ENCODE data around the gene CNTN4. TPM values are rescaled to one million over a fixed set of nuclear protein-coding genes. Genes with fewer than 3 reads are reported as not detected.
"Not testable (repeated sequence)": the region's sequence is repeated elsewhere in the genome, so short reads cannot be mapped to it uniquely, and the experiment has no call there.

CNTN4 gene
- 0.26 and 0.79 TPM in 2 replicates for total RNA-seq

GRCh38 chr3:2098398-2099027 lies at the start of gene CNTN4:
TSS of gene CNTN4 (plus strand) at chr3:2098866.
- Histone ChIP-seq H3K27me3 (ENCODE audit: control insufficient read depth, insufficient read depth, low read length) (peaks cover 18% of the 10 kb centered on the region), H3K4me3 (ENCODE audit: low read depth, low read length) (peak within 1 kb of the TSS; percentile 18), H3K36me3 (ENCODE audit: control insufficient read depth, insufficient read depth, low read length) (no peaks in the 10 kb centered on the region)
- no peak for FAIRE-seq
- TF ChIP-seq, protein P1, sequence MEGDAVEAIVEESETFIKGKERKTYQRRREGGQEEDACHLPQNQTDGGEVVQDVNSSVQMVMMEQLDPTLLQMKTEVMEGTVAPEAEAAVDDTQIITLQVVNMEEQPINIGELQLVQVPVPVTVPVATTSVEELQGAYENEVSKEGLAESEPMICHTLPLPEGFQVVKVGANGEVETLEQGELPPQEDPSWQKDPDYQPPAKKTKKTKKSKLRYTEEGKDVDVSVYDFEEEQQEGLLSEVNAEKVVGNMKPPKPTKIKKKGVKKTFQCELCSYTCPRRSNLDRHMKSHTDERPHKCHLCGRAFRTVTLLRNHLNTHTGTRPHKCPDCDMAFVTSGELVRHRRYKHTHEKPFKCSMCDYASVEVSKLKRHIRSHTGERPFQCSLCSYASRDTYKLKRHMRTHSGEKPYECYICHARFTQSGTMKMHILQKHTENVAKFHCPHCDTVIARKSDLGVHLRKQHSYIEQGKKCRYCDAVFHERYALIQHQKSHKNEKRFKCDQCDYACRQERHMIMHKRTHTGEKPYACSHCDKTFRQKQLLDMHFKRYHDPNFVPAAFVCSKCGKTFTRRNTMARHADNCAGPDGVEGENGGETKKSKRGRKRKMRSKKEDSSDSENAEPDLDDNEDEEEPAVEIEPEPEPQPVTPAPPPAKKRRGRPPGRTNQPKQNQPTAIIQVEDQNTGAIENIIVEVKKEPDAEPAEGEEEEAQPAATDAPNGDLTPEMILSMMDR (IDR thresholded peaks at IDR 0.05; ENCODE audit: insufficient read depth, low read length, severe bottlenecking) = no peak
- DNase-seq (ENCODE audit: low read depth) = no peak

DNA sequence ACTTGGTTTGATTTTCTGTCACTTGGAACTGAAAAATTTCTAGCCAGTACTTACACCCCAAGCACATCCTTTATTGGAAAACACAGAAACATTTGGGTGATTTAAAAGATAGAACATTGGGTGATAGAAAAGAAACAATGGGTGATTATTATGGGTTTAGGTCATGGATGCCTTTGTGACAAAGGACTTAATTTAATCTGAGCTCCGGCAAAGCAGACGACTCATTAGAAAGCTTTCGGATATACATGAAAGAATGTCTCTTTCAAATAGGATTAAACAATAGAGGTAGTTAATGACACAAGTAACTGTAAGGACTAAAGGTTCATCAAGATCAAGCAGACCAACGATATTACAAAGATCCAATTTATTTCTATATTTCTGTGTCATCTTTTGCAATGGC lies 37.3 kb upstream of the CNTN4 start:
- FAIRE-seq (no peak), DNase-seq (ENCODE audit: low read depth) (no peak)
- TF ChIP-seq, protein P1 (IDR thresholded peaks at IDR 0.05; ENCODE audit: insufficient read depth, low read length, severe bottlenecking) = no peak

DNA sequence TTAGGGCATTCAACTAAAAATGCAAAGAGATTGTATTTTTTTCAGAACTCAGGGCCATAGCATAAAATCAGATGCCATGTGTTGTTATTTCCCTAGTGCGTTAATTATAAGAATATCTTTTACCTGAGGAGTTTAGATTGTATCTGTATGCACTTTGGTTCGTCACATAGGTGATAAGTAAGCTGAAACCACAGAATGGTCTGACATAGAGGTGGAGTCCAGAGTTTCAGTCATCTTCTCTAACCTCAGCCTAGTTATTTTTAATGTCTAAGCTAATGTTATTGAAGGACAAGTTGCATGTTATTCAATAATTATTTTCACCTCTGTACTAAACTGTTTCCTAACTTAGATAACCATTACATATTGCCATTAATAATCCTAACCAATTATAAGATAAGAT lies 27.1 kb upstream of the CNTN4 start:
- Histone ChIP-seq H3K4me3 (ENCODE audit: low read depth, low read length) (no peak overlapping the region), H3K36me3 (ENCODE audit: control insufficient read depth, insufficient read depth, low read length) (no peaks in the 10 kb centered on the region), H3K27me3 (ENCODE audit: control insufficient read depth, insufficient read depth, low read length) (no peaks in the 10 kb centered on the region)
- TF ChIP-seq, protein P1 (IDR thresholded peaks at IDR 0.05; ENCODE audit: insufficient read depth, low read length, severe bottlenecking) = no peak
- DNase-seq (ENCODE audit: low read depth) (no peak), FAIRE-seq (no peak)

More for the DNA sequence above, 37.3 kb upstream of the CNTN4 start:
- Histone ChIP-seq H3K4me3 (ENCODE audit: low read depth, low read length) (no peak overlapping the region), H3K27me3 (ENCODE audit: control insufficient read depth, insufficient read depth, low read length) (no peaks in the 10 kb centered on the region), H3K36me3 (ENCODE audit: control insufficient read depth, insufficient read depth, low read length) (no peaks in the 10 kb centered on the region)

- FAIRE-seq (no peak), DNase-seq (ENCODE audit: low read depth) (no peak)
- Histone ChIP-seq H3K4me3 (ENCODE audit: low read depth, low read length) (no peak overlapping the region), H3K27me3 (ENCODE audit: control insufficient read depth, insufficient read depth, low read length) (no peaks in the 10 kb centered on the region), H3K36me3 (ENCODE audit: control insufficient read depth, insufficient read depth, low read length) (no peaks in the 10 kb centered on the region)
- TF ChIP-seq, protein P1 (IDR thresholded peaks at IDR 0.05; ENCODE audit: insufficient read depth, low read length, severe bottlenecking) = no peak
These were observed 19.8 kb upstream of the CNTN4 start for GRCh38 chr3:2078821-2079220.

DNA sequence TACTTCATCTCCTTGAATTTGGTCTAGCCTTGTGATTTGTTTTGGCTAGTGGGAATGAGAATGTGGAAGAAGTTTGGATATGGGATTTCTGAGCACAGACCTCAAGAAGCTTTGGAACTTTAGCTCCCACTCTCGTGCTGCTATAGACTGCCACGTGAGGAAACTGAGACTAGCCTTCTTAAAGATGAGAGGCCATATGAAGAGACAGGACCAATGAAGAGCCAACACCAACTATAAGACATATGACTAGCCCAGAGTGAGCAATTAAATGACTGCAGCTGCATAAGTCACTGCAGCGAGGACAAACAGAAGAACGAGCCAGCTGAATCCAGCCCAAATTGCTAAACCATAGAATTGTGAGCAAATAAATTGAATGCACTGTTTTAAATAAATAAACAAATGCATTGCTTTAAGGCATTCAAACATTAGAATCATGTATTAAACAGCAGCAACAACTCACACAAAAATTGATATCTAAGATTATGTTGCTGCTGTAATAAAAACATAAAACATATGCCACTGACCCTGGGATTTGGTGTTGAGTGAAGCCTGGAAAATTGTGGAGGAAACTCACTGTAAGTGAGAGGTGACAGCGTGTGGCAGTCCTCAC lies 15.7 kb upstream of the CNTN4 start:
- FAIRE-seq (no peak), DNase-seq (ENCODE audit: low read depth) (no peak)
- no peaks in the 10 kb centered on the region for H3K27me3 ChIP-seq (ENCODE audit: control insufficient read depth, insufficient read depth, low read length)
- H3K4me3 ChIP-seq (ENCODE audit: low read depth, low read length) = no peak overlapping the region
- no peaks in the 10 kb centered on the region for H3K36me3 ChIP-seq (ENCODE audit: control insufficient read depth, insufficient read depth, low read length)
- TF ChIP-seq, protein P1 (IDR thresholded peaks at IDR 0.05; ENCODE audit: insufficient read depth, low read length, severe bottlenecking) = no peak

DNA sequence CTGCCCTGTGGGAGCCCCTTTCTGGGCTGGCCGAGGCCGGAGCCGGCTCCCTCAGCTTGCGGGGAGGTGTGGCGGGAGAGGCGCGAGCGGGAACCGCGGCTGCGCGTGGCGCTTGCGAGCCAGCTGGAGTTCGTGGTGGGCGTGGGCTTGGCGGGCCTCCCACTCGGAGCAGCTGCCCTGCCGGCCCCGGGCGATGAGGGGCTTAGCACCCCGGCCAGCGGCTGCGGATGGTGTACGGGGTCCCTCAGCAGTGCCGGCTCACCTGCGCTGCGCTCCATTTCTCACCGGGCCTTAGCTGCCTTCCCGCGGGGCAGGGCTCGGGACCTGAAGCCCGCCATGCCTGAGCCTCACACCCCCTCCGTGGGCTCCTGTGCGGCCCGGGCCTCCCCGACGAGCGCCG lies 15.1 kb upstream of the CNTN4 start:
- not testable (repeated sequence) for H3K36me3 ChIP-seq (ENCODE audit: control insufficient read depth, insufficient read depth, low read length); DNase-seq (ENCODE audit: low read depth); H3K4me3 ChIP-seq (ENCODE audit: low read depth, low read length); H3K27me3 ChIP-seq (ENCODE audit: control insufficient read depth, insufficient read depth, low read length); FAIRE-seq

Measured in bronchial epithelial cell (primary cell).